HFFc6 (cell line): ENCODE measurements around the gene ANO4. TPM values are rescaled to one million over a fixed set of nuclear protein-coding genes. Genes with fewer than 3 reads are reported as not detected.

Experiments
- DNase-seq: peaks from one replicate; pipeline ENCODE4 v3.0.0-alpha.2; 2018
- H3K27ac Mint-ChIP-seq: 2 replicates; pipeline ENCODE4 v1.8.0; 2020; ENCODE audit warnings: mild to moderate bottlenecking, mixed read lengths
- H3K27me3 Mint-ChIP-seq: 2 replicates; pipeline ENCODE4 v1.8.0; 2021; ENCODE audit warnings: mild to moderate bottlenecking, moderate library complexity, mixed read lengths; ENCODE audit not compliant: insufficient read depth
- H3K36me3 Mint-ChIP-seq: 2 replicates; pipeline ENCODE4 v1.8.0; 2021; ENCODE audit warnings: low read depth, mixed read lengths
- H3K4me1 Mint-ChIP-seq: 2 replicates; pipeline ENCODE4 v1.8.0; 2020; ENCODE audit warnings: low read depth, mixed read lengths
- H3K4me3 Mint-ChIP-seq: 2 replicates; pipeline ENCODE4 v1.8.0; 2020; ENCODE audit warnings: mild to moderate bottlenecking, moderate library complexity, mixed read lengths
- H3K9me3 Mint-ChIP-seq: 2 replicates; pipeline ENCODE4 v1.8.0; 2020; ENCODE audit warnings: mild to moderate bottlenecking, mixed read lengths
- CTCF ChIP-seq: fragments of 200-600 bp; sonication (generic); IDR thresholded peaks from 2 replicates; pipeline ENCODE4 v1.5.0; 2021; ENCODE audit warnings: antibody characterized with exemption, mild to moderate bottlenecking
- total RNA-seq, 6 experiments: library from RNA; stranded (reverse); fragmentation: NEBNext Ultra II Directional; extraction: Animal tissue kit (Norgen Biotek cat#: 25700); gene quantifications; 2 replicates in 1 of 6; 3 replicates in 5 of 6; pipeline ENCODE4 v1.2.3, GENCODE V29; 2021

The ANO4 gene
- total RNA-seq, 6 experiments from 2014 or later, result not detected

GRCh38 chr12:101068402-101068801 lies 273.8 kb downstream of the ANO4 start:
- Mint-ChIP-seq H3K27me3 (no peaks in the 10 kb centered on the region), H3K4me3 (no peak overlapping the region), H3K27ac (no peak overlapping the region), H3K9me3 (peaks cover 16% of the 10 kb centered on the region), H3K36me3 (no peaks in the 10 kb centered on the region), H3K4me1 (no peaks in the 10 kb centered on the region)
- TF ChIP-seq CTCF, result no peak
- DNase-seq, result no peak

GRCh38 chr12:101068836-101069235 lies 274.3 kb downstream of the ANO4 start:
- peaks cover 16% of the 10 kb centered on the region for H3K9me3 Mint-ChIP-seq
- no peaks in the 10 kb centered on the region for H3K36me3 Mint-ChIP-seq
- H3K27me3 Mint-ChIP-seq, result no peaks in the 10 kb centered on the region
- TF ChIP-seq CTCF, result no peak
- DNase-seq, result no peak
- H3K4me3 Mint-ChIP-seq, result no peak overlapping the region
- no peaks in the 10 kb centered on the region for H3K4me1 Mint-ChIP-seq
- no peak overlapping the region for H3K27ac Mint-ChIP-seq

- H3K4me1 Mint-ChIP-seq, result no peaks in the 10 kb centered on the region
- DNase-seq, result no peak
- H3K9me3 Mint-ChIP-seq, result peaks cover 8% of the 10 kb centered on the region
- H3K27ac Mint-ChIP-seq, result no peak overlapping the region
- H3K4me3 Mint-ChIP-seq, result no peak overlapping the region
- no peak for TF ChIP-seq CTCF
- H3K36me3 Mint-ChIP-seq, result no peaks in the 10 kb centered on the region
- no peaks in the 10 kb centered on the region; the same call in 1 of the 2 replicates for H3K27me3 Mint-ChIP-seq
Observed at GRCh38 chr12:101074940-101075680, 280.5 kb downstream of the ANO4 start.

GRCh38 chr12:101076921-101077320 lies 282.3 kb downstream of the ANO4 start:
- H3K36me3 Mint-ChIP-seq, result no peaks in the 10 kb centered on the region
- H3K27ac Mint-ChIP-seq, result no peak overlapping the region
- DNase-seq, result no peak
- no peaks in the 10 kb centered on the region; the same call in 1 of the 2 replicates for H3K27me3 Mint-ChIP-seq
- H3K4me3 Mint-ChIP-seq, result no peak overlapping the region
- TF ChIP-seq CTCF, result no peak
- peaks cover 10% of the 10 kb centered on the region for H3K9me3 Mint-ChIP-seq
- H3K4me1 Mint-ChIP-seq, result no peaks in the 10 kb centered on the region

GRCh38 chr12:101077791-101078528 lies 283.4 kb downstream of the ANO4 start:
- no peaks in the 10 kb centered on the region; the same call in 1 of the 2 replicates for H3K27me3 Mint-ChIP-seq
- peaks cover 15% of the 10 kb centered on the region for H3K9me3 Mint-ChIP-seq
- no peak overlapping the region for H3K27ac Mint-ChIP-seq
- no peak overlapping the region for H3K4me3 Mint-ChIP-seq
- no peak for DNase-seq
- TF ChIP-seq CTCF, result no peak
- no peaks in the 10 kb centered on the region for H3K36me3 Mint-ChIP-seq
- no peaks in the 10 kb centered on the region for H3K4me1 Mint-ChIP-seq
